Thyroid gland (tissue), 4 donors: ENCODE data around the gene HIPK4. TPM values are rescaled to one million over a fixed set of nuclear protein-coding genes. Genes with fewer than 3 reads are reported as not detected.

ENCODE experiments used
- DNase-seq, 2 donors: peaks; one replicate each; pipeline ENCODE4 v3.0.0-alpha.2; 2019
- H3K27ac ChIP-seq, 3 donors: fragments of 200-600 bp; sonication (generic); 1 replicate in 2 of 3; 2 replicates in 1 of 3; pipeline ENCODE4 v1.5.1; 2016 to 2019; ENCODE audit warnings: mild to moderate bottlenecking in 1 of 3, moderate library complexity in 1 of 3
- H3K27me3 ChIP-seq: fragments of 200-600 bp; sonication (generic); one replicate; pipeline ENCODE4 v1.5.1; 2019
- H3K36me3 ChIP-seq, 2 donors: fragments of 200-600 bp; sonication (generic); one replicate each; pipeline ENCODE4 v1.5.1; 2016 to 2019
- H3K4me1 ChIP-seq, 2 donors: fragments of 200-600 bp; sonication (generic); one replicate each; pipeline ENCODE4 v1.5.1; 2017 to 2019
- H3K4me3 ChIP-seq, 3 donors: fragments of 200-600 bp; sonication (generic); replicated peaks in 1 of 3; 1 replicate in 2 of 3; 2 replicates in 1 of 3; pipeline ENCODE4 v1.5.1; 2016; ENCODE audit warnings: mild to moderate bottlenecking in 1 of 3
- H3K9me3 ChIP-seq: fragments of 200-600 bp; sonication (generic); one replicate; pipeline ENCODE4 v1.5.1; 2017
- CTCF ChIP-seq, 6 experiments: fragments of 200-600 bp in 3 of 6; fragments of 450-650 bp in 3 of 6; sonication (generic) in 3 of 6; IDR thresholded peaks; one replicate each; pipeline ENCODE4 v1.5.1; 2016 to 2019; ENCODE audit warnings: antibody characterized with exemption in 6 of 6, mild to moderate bottlenecking in 2 of 6, inconsistent platforms in 1 of 6, moderate library complexity in 1 of 6
- POLR2A ChIP-seq, 2 donors: fragments of 450-650 bp; IDR thresholded peaks; one replicate each; pipeline ENCODE4 v1.6.1; 2017; ENCODE audit warnings: antibody characterized with exemption in 2 of 2, mild to moderate bottlenecking in 2 of 2, moderate library complexity in 1 of 2
- WGBS, 2 donors: methylation state at CpG; one replicate each; pipeline ENCODE4 v1.1.5; 2017; 5-methylcytosine and 5-hydroxymethylcytosine counted together
- intact Hi-C: fragments of 100-400 bp; cut with DNase I; formaldehyde crosslinking; loops from one replicate; pipeline ENCODE4 v1.15.1; 2023
- total RNA-seq, 4 donors: library from RNA; depleted of rRNA; stranded (reverse); fragments of >200 nt; gene quantifications; one replicate each; pipeline ENCODE4 v1.2.3, GENCODE V29; 2016

HIPK4 gene
- total RNA-seq, 4 donors from 2014 or later, result 0.22 to 0.27 TPM; not detected in 2

DNA sequence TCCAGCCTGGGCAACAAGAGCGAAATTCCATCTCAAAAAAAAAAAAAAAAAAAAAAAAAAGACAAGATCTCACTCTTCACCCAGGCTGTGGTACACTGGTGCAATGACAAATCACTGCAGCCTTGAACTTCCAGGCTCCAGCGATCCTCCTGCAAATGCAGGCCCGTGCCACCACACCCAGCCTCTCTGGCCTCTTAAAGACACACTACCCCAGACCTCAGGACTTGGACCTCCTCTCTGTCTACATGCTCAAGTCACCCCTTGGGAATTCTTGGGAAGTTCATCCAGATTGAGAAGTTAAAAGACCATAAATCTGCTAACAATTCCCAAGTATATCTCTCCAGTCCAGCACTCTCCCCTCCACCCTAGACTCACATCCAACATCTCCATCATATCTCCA is 10.6 kb upstream of the HIPK4 start:
- H3K9me3 ChIP-seq, result no peaks in the 10 kb centered on the region
- H3K4me3 ChIP-seq, result no peak overlapping the region
- DNase-seq, result no peak
- 60 to 73% methylated on average over 3 of the region's 3 CpGs for WGBS, 2 donors
- TF ChIP-seq POLR2A (IDR thresholded peaks at IDR 0.05), result no peak
- no peak for TF ChIP-seq CTCF (IDR thresholded peaks at IDR 0.05)
- no peaks in the 10 kb centered on the region for H3K27me3 ChIP-seq
- intact Hi-C loops, result no loop called here
- H3K4me1 ChIP-seq, result peaks cover 4 to 8% of the 10 kb centered on the region in 2 donors
- H3K27ac ChIP-seq, result no peak overlapping the region
- peaks cover 0 to 4% of the 10 kb centered on the region in 2 donors for H3K36me3 ChIP-seq

- no peak overlapping the region for H3K27ac ChIP-seq
- peaks cover 0 to 4% of the 10 kb centered on the region in 2 donors for H3K36me3 ChIP-seq
- WGBS, 2 donors, result 34 to 37% methylated on average over 31 to 41 of the region's 49 CpGs
- no peaks in the 10 kb centered on the region for H3K9me3 ChIP-seq
- H3K4me1 ChIP-seq, result peaks cover 0 to 13% of the 10 kb centered on the region in 2 donors
- TF ChIP-seq POLR2A (IDR thresholded peaks at IDR 0.05), result no peak
- no peak for TF ChIP-seq CTCF (IDR thresholded peaks at IDR 0.05)
- H3K27me3 ChIP-seq, result no peaks in the 10 kb centered on the region
- peak; percentile 52 to 71 for DNase-seq
- intact Hi-C loops, result no loop called here
- no peak overlapping the region for H3K4me3 ChIP-seq
These were observed 8.6 kb upstream of the HIPK4 start for GRCh38 chr19:40398417-40399131.

- WGBS, 2 donors, result 93 to 95% methylated on average over 10 to 11 of the region's 22 CpGs
- H3K4me3 ChIP-seq, result no peak overlapping the region
- H3K4me1 ChIP-seq, result peaks cover 6 to 10% of the 10 kb centered on the region in 2 donors
- H3K9me3 ChIP-seq, result no peaks in the 10 kb centered on the region
- no peak for DNase-seq
- no peaks in the 10 kb centered on the region for H3K27me3 ChIP-seq
- intact Hi-C loops, result no loop called here
- H3K36me3 ChIP-seq, result peaks cover 0 to 4% of the 10 kb centered on the region in 2 donors
- TF ChIP-seq POLR2A (IDR thresholded peaks at IDR 0.05), result no peak
- TF ChIP-seq CTCF (IDR thresholded peaks at IDR 0.05), result no peak
- H3K27ac ChIP-seq, result no peak overlapping the region
These were observed 7.6 kb upstream of the HIPK4 start for GRCh38 chr19:40397568-40397906.

GRCh38 chr19:40396886-40397567 is 7.0 kb upstream of the HIPK4 start:
- Histone ChIP-seq H3K27me3 (no peaks in the 10 kb centered on the region), H3K4me1 (peaks cover 6 to 10% of the 10 kb centered on the region in 2 donors), H3K4me3 (no peak overlapping the region), H3K27ac (no peak overlapping the region), H3K9me3 (no peaks in the 10 kb centered on the region), H3K36me3 (peaks cover 0 to 4% of the 10 kb centered on the region in 2 donors)
- intact Hi-C loops, result no loop called here
- DNase-seq, result no peak
- TF ChIP-seq CTCF (IDR thresholded peaks at IDR 0.05) (no peak), POLR2A (IDR thresholded peaks at IDR 0.05) (no peak)
- WGBS, 2 donors, result 91 to 93% methylated on average over 11 of the region's 20 CpGs

GRCh38 chr19:40395956-40396355 is 6.0 kb upstream of the HIPK4 start:
- H3K36me3 ChIP-seq, result peaks cover 0 to 4% of the 10 kb centered on the region in 2 donors
- intact Hi-C loops, result no loop called here
- peaks cover 6 to 10% of the 10 kb centered on the region in 2 donors for H3K4me1 ChIP-seq
- no peak overlapping the region for H3K4me3 ChIP-seq
- no peaks in the 10 kb centered on the region for H3K27me3 ChIP-seq
- no peak overlapping the region for H3K27ac ChIP-seq
- no peak for DNase-seq
- no peaks in the 10 kb centered on the region for H3K9me3 ChIP-seq
- TF ChIP-seq CTCF (IDR thresholded peaks at IDR 0.05), result no peak
- 93 to 97% methylated on average over 6 to 14 of the region's 14 CpGs for WGBS, 2 donors
